ENCODE data around the gene CCDC148.
"Not testable (repeated sequence)": the region's sequence is repeated elsewhere in the genome, so short reads cannot be mapped to it uniquely, and the experiment has no call there.

DNA sequence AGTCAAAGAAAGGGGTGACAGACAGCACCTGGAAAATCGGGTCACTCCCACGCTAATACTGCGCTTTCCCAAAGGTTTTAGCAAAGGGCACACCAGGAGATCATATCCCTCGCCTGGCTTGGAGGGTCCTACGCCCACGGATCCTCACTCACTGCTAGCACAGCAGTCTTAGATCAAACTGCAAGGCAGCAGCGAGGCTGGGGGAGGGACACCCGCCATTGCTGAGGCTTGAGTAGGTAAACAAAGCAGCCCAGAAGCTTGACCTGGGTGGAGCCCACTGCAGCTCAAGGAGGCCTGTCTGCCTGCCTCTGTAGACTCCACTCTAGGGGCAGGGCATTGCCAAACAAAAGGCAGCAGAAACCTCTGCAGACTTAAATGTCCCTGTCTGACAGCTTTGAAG lies 233.5 kb downstream of the CCDC148 start:
- not testable (repeated sequence) for TF ChIP-seq POLR2A (IDR thresholded peaks at IDR 0.05; ENCODE audit: low read depth, low read length); CTCF (IDR thresholded peaks at IDR 0.05; ENCODE audit: extremely low read depth in 1 of 2, insufficient read depth in 1 of 2, low read depth in 1 of 2, low read length in 2 of 2); MAX (IDR thresholded peaks at IDR 0.05; ENCODE audit: insufficient read depth, insufficient read length); EZH2 (IDR thresholded peaks at IDR 0.05; ENCODE audit: borderline replicate concordance, low read depth, low read length, severe bottlenecking); JUN (IDR thresholded peaks at IDR 0.05; ENCODE audit: borderline replicate concordance, insufficient read depth, insufficient read length, low read depth); POLR2AphosphoS5 (IDR thresholded peaks at IDR 0.05; ENCODE audit: insufficient read depth, low read depth, low read length)

Measured in endothelial cell of umbilical vein (primary cell).